Epithelial cell of esophagus (primary cell): Measurements from ENCODE around the gene IKZF1.

Experiments
- DNase-seq: peaks from one replicate; pipeline ENCODE4 v3.0.0; 2010; ENCODE audit warnings: low read depth
- H3K4me3 ChIP-seq: 2 replicates; pipeline ENCODE4 v1.5.1; 2011; ENCODE audit warnings: mild to moderate bottlenecking, low read length, control low read depth
- CTCF ChIP-seq: IDR thresholded peaks from 2 replicates; pipeline ENCODE4 v1.5.1; 2011; ENCODE audit warnings: low read depth, mild to moderate bottlenecking, low read length, control low read depth, inconsistent platforms; ENCODE audit not compliant: insufficient read depth; ENCODE audit errors: missing control alignments

IKZF1 gene

GRCh38 chr7:50355817-50356178, 51.3 kb downstream of the IKZF1 start:
- TF ChIP-seq CTCF: no peak
- no peak for DNase-seq
- no peak overlapping the region for H3K4me3 ChIP-seq

- no peak overlapping the region for H3K4me3 ChIP-seq
- no peak for DNase-seq
- TF ChIP-seq CTCF: no peak
These were observed 51.9 kb downstream of the IKZF1 start for GRCh38 chr7:50356212-50356944.

- DNase-seq: no peak
- H3K4me3 ChIP-seq: no peak overlapping the region
- TF ChIP-seq CTCF: no peak
These were observed 52.4 kb downstream of the IKZF1 start for GRCh38 chr7:50356945-50357268.

- no peak for DNase-seq
- H3K4me3 ChIP-seq: no peak overlapping the region
- no peak for TF ChIP-seq CTCF
These were observed 52.9 kb downstream of the IKZF1 start for GRCh38 chr7:50357426-50357825.

GRCh38 chr7:50358041-50358705, 53.7 kb downstream of the IKZF1 start:
- no peak overlapping the region for H3K4me3 ChIP-seq
- TF ChIP-seq CTCF: no peak
- DNase-seq: no peak

- no peak for TF ChIP-seq CTCF
- no peak for DNase-seq
- no peak overlapping the region for H3K4me3 ChIP-seq
These were observed 54.3 kb downstream of the IKZF1 start for GRCh38 chr7:50358779-50359178.
